Trophoblast cell (in vitro differentiated cells and primary cell): ENCODE measurements around the gene PEX5.

Source experiments
- DNase-seq, 2 donors: peaks; one replicate each; pipeline ENCODE4 v3.0.0-alpha.2; 2016
- H2AFZ ChIP-seq: 2 replicates; pipeline ENCODE4 v1.6.1; 2013; ENCODE audit warnings: low read length, moderate library complexity, mild to moderate bottlenecking; ENCODE audit not compliant: insufficient read depth, poor library complexity
- H2AK5ac ChIP-seq: 2 replicates; pipeline ENCODE4 v1.6.1; 2013; ENCODE audit warnings: mild to moderate bottlenecking, low read length
- H2BK120ac ChIP-seq: 2 replicates; pipeline ENCODE4 v1.6.1; 2013; ENCODE audit warnings: low read length, mild to moderate bottlenecking, moderate library complexity; ENCODE audit not compliant: insufficient read depth, poor library complexity
- H2BK12ac ChIP-seq: 2 replicates; pipeline ENCODE4 v1.6.1; 2013; ENCODE audit warnings: mild to moderate bottlenecking, low read length, moderate library complexity
- H2BK5ac ChIP-seq: 2 replicates; pipeline ENCODE4 v1.6.1; 2013; ENCODE audit warnings: low read length, low read depth, moderate library complexity, mild to moderate bottlenecking; ENCODE audit not compliant: poor library complexity
- H3K14ac ChIP-seq: 2 replicates; pipeline ENCODE4 v1.6.1; 2013; ENCODE audit warnings: mild to moderate bottlenecking, low read length
- H3K18ac ChIP-seq: 2 replicates; pipeline ENCODE4 v1.6.1; 2013; ENCODE audit warnings: mild to moderate bottlenecking, low read length
- H3K23ac ChIP-seq: 2 replicates; pipeline ENCODE4 v1.6.1; 2013; ENCODE audit warnings: low read length
- H3K27ac ChIP-seq: 2 replicates; pipeline ENCODE4 v1.5.1; 2013; ENCODE audit warnings: low read depth, mild to moderate bottlenecking, inconsistent platforms, low read length, moderate library complexity
- H3K27me3 ChIP-seq: 2 replicates; pipeline ENCODE4 v1.6.1; 2013; ENCODE audit warnings: inconsistent platforms, mild to moderate bottlenecking, low read length, moderate library complexity; ENCODE audit not compliant: insufficient read depth
- H3K36me3 ChIP-seq, 2 experiments: 1 replicate in 1 of 2; 2 replicates in 1 of 2; pipeline ENCODE4 v1.6.1; 2013; ENCODE audit warnings: low read length in 2 of 2, mild to moderate bottlenecking in 2 of 2, moderate library complexity in 1 of 2; ENCODE audit not compliant: insufficient read depth in 2 of 2, control insufficient read depth in 1 of 2
- H3K4ac ChIP-seq: 2 replicates; pipeline ENCODE4 v1.6.1; 2013; ENCODE audit warnings: low read depth, mild to moderate bottlenecking, low read length, moderate library complexity
- H3K4me1 ChIP-seq, 2 experiments: 1 replicate in 1 of 2; 2 replicates in 1 of 2; pipeline ENCODE4 v1.6.1; 2013; ENCODE audit warnings: low read length in 2 of 2, mild to moderate bottlenecking in 2 of 2, moderate library complexity in 1 of 2; ENCODE audit not compliant: insufficient read depth in 2 of 2, control insufficient read depth in 1 of 2
- H3K4me2 ChIP-seq: 2 replicates; pipeline ENCODE4 v1.6.1; 2013; ENCODE audit warnings: inconsistent platforms, mild to moderate bottlenecking, low read length, moderate library complexity
- H3K4me3 ChIP-seq: 2 replicates; pipeline ENCODE4 v1.5.1; 2013; ENCODE audit warnings: mild to moderate bottlenecking, low read depth, low read length, inconsistent platforms
- H3K79me1 ChIP-seq: one replicate; pipeline ENCODE4 v1.6.1; 2013; ENCODE audit warnings: low read length
- H3K79me2 ChIP-seq: 2 replicates; pipeline ENCODE4 v1.6.1; 2013; ENCODE audit warnings: low read length, mild to moderate bottlenecking; ENCODE audit not compliant: control insufficient read depth, insufficient read depth, poor library complexity
- H3K9ac ChIP-seq: 2 replicates; pipeline ENCODE4 v1.6.1; 2013; ENCODE audit warnings: mild to moderate bottlenecking, low read length
- H3K9me3 ChIP-seq: 2 replicates; pipeline ENCODE4 v1.6.1; 2013; ENCODE audit warnings: low read depth, mild to moderate bottlenecking, control low read depth, inconsistent platforms, low read length; ENCODE audit not compliant: insufficient read depth
- H4K12ac ChIP-seq: 2 replicates; pipeline ENCODE4 v1.6.1; 2013; ENCODE audit warnings: low read depth, mild to moderate bottlenecking, low read length, moderate library complexity
- H4K8ac ChIP-seq: 2 replicates; pipeline ENCODE4 v1.6.1; 2013; ENCODE audit warnings: low read depth, mild to moderate bottlenecking, low read length, moderate library complexity
- H4K91ac ChIP-seq: one replicate; pipeline ENCODE4 v1.6.1; 2013; ENCODE audit warnings: low read depth, mild to moderate bottlenecking, low read length, moderate library complexity
- WGBS: extraction: QIAGEN DNeasy Blood & Tissue Kit; methylation state at CpG from one replicate; pipeline ENCODE4 v1.1.7; 2013; ENCODE audit warnings: missing lambda C conversion rate; ENCODE audit not compliant: insufficient read length, insufficient coverage; ENCODE audit errors: extremely low coverage; 5-methylcytosine and 5-hydroxymethylcytosine counted together

Gene PEX5

GRCh38 chr12:7152818-7153217 lies 36.7 kb upstream of the PEX5 start:
- no peak for DNase-seq
- no peaks in the 10 kb centered on the region for H3K79me2 ChIP-seq

GRCh38 chr12:7154042-7154441 lies 35.4 kb upstream of the PEX5 start:
- Histone ChIP-seq H3K9ac (no peak overlapping the region), H2AFZ (no peak overlapping the region)
- WGBS, result no CpG with 5 or more reads among the region's 6 CpGs

More at GRCh38 chr12:7152818-7153217, 36.7 kb upstream of the PEX5 start:
- Histone ChIP-seq H3K4me1 (peaks cover 13 to 15% of the 10 kb centered on the region in 2 experiments), H2BK5ac (no peak overlapping the region), H2AK5ac (no peak overlapping the region), H2AFZ (no peak overlapping the region), H3K14ac (no peak overlapping the region), H3K27ac (no peak overlapping the region), H3K79me1 (no peaks in the 10 kb centered on the region), H4K91ac (no peak overlapping the region), H3K4ac (no peak overlapping the region), H3K27me3 (no peaks in the 10 kb centered on the region), H2BK12ac (no peak overlapping the region), H3K4me3 (no peak overlapping the region), H3K9me3 (peaks cover 7% of the 10 kb centered on the region), H4K12ac (no peak overlapping the region), H3K18ac (no peak overlapping the region), H3K4me2 (no peak overlapping the region), H2BK120ac (no peak overlapping the region), H3K9ac (no peak overlapping the region), H3K23ac (no peak overlapping the region), H3K36me3 (peaks cover 18 to 29% of the 10 kb centered on the region in 2 experiments), H4K8ac (no peak overlapping the region)
- WGBS, result no CpG with 5 or more reads among the region's 4 CpGs

GRCh38 chr12:7154901-7155470 lies 34.5 kb upstream of the PEX5 start:
- Histone ChIP-seq H2AFZ (no peak overlapping the region), H3K4me1 (peaks cover 13 to 15% of the 10 kb centered on the region in 2 experiments), H4K91ac (no peak overlapping the region), H2AK5ac (no peak overlapping the region), H3K36me3 (peaks cover 11 to 20% of the 10 kb centered on the region in 2 experiments), H3K4me3 (no peak overlapping the region), H3K14ac (no peak overlapping the region), H2BK12ac (no peak overlapping the region), H4K8ac (no peak overlapping the region), H3K4me2 (no peak overlapping the region), H3K79me2 (no peaks in the 10 kb centered on the region), H3K79me1 (no peaks in the 10 kb centered on the region), H3K18ac (no peak overlapping the region), H2BK120ac (no peak overlapping the region), H3K23ac (no peak overlapping the region), H3K27me3 (no peaks in the 10 kb centered on the region), H3K4ac (no peak overlapping the region), H2BK5ac (no peak overlapping the region), H4K12ac (no peak overlapping the region), H3K27ac (no peak overlapping the region), H3K9me3 (peaks cover 6% of the 10 kb centered on the region), H3K9ac (no peak overlapping the region)
- WGBS, result no CpG with 5 or more reads among the region's 12 CpGs
- DNase-seq, result peak; percentile 21 to 71

More at GRCh38 chr12:7154042-7154441, 35.4 kb upstream of the PEX5 start:
- H3K9me3 ChIP-seq, result peaks cover 6% of the 10 kb centered on the region
- no peaks in the 10 kb centered on the region for H3K79me1 ChIP-seq
- no peak overlapping the region for H4K12ac ChIP-seq
- H2AK5ac ChIP-seq, result no peak overlapping the region
- H3K4me1 ChIP-seq, result peaks cover 13 to 15% of the 10 kb centered on the region in 2 experiments
- no peak overlapping the region for H3K4ac ChIP-seq
- no peak overlapping the region for H3K23ac ChIP-seq
- H3K36me3 ChIP-seq, result peaks cover 17 to 28% of the 10 kb centered on the region in 2 experiments
- H4K91ac ChIP-seq, result no peak overlapping the region
- no peak overlapping the region for H3K14ac ChIP-seq
- no peak overlapping the region for H2BK5ac ChIP-seq
- H4K8ac ChIP-seq, result no peak overlapping the region
- no peak overlapping the region for H3K4me2 ChIP-seq
- no peak overlapping the region for H3K4me3 ChIP-seq
- H3K27ac ChIP-seq, result no peak overlapping the region
- H2BK12ac ChIP-seq, result no peak overlapping the region
- DNase-seq, result peak; percentile 90 to 96
- H2BK120ac ChIP-seq, result no peak overlapping the region
- H3K18ac ChIP-seq, result no peak overlapping the region
- H3K27me3 ChIP-seq, result no peaks in the 10 kb centered on the region
- H3K79me2 ChIP-seq, result no peaks in the 10 kb centered on the region

- H4K12ac ChIP-seq, result no peak overlapping the region
- H2BK120ac ChIP-seq, result no peak overlapping the region
- no peak overlapping the region for H3K18ac ChIP-seq
- no peak overlapping the region for H3K4me2 ChIP-seq
- peaks cover 6 to 14% of the 10 kb centered on the region in 2 experiments for H3K36me3 ChIP-seq
- H3K4me1 ChIP-seq, result peaks cover 13 to 15% of the 10 kb centered on the region in 2 experiments
- no peaks in the 10 kb centered on the region for H3K27me3 ChIP-seq
- DNase-seq, result peak; percentile 23 to 47
- no peak overlapping the region for H4K8ac ChIP-seq
- H3K27ac ChIP-seq, result no peak overlapping the region
- H3K9me3 ChIP-seq, result peaks cover 6% of the 10 kb centered on the region
- H3K79me1 ChIP-seq, result no peaks in the 10 kb centered on the region
- no peak overlapping the region for H2BK12ac ChIP-seq
- H2AFZ ChIP-seq, result no peak overlapping the region
- H3K4me3 ChIP-seq, result no peak overlapping the region
- no peak overlapping the region for H4K91ac ChIP-seq
- H3K14ac ChIP-seq, result no peak overlapping the region
- no peak overlapping the region for H3K23ac ChIP-seq
- H2AK5ac ChIP-seq, result no peak overlapping the region
- no peak overlapping the region for H3K9ac ChIP-seq
- no CpG with 5 or more reads among the region's 8 CpGs for WGBS
- H3K79me2 ChIP-seq, result no peaks in the 10 kb centered on the region
- no peak overlapping the region for H2BK5ac ChIP-seq
- no peak overlapping the region for H3K4ac ChIP-seq
Observed at GRCh38 chr12:7155471-7156034, 33.9 kb upstream of the PEX5 start.
